AG08396 (cell line): ENCODE results near the gene MAP3K13.
"Not testable (repeated sequence)": the region's sequence is repeated elsewhere in the genome, so short reads cannot be mapped to it uniquely, and the experiment has no call there.

Experiments used
- DNase-seq: peaks from one replicate; pipeline ENCODE4 v3.0.0; 2012; ENCODE audit warnings: low spot score, mixed read lengths

MAP3K13 gene

GRCh38 chr3:185399737-185400667, 37.1 kb downstream of the MAP3K13 start:
- DNase-seq: no peak

- DNase-seq: no peak
Observed at GRCh38 chr3:185400866-185401265, 37.9 kb downstream of the MAP3K13 start.

DNA sequence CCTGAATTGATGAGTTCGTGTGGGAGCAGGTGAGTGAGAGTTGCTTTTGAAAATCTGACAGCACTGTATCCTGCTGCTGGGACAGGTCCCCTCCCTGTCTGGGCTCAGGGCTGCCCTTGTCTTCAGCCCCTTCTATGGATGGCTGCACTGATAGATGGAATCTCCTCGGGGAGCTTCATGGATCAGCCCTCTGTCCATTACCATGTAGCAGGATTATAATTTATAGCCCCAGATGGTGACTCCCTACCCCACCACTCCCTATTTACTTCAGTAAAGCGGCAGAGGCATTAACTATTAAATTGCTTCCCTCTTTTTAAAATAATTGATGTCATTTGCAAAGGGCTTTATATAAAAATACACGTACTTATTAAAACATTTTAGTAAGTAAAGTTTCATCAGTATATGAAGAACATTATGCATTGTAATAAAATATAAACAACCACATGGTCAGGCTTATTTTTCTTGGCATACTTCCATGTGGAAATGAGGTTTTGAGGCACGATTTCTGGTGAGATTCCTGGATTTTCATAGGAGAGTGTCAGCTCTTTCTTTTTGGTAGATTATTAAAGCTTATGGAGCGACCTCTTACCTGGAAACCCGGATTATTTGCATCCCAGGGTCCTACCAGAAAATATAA, 38.5 kb downstream of the MAP3K13 start:
- no peak for DNase-seq

DNA sequence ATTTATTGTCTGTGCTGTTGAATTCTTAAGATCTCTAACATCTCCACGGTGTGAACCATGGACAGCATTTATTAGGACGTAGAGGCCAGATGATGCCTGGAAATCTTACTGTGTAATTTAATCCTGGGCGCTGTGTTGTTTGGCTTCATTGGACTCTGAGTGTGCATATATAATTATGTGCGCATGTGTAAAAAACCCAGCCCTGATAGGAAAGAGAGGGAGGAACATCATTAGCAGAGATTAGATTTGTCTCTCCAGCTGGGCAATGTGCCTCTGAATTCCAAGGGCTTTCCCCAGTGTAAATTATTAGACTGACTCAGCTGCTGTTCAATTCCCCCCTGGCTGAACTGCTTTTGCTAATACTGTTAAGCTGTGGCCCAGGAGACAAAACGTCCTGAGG, 39.6 kb downstream of the MAP3K13 start:
- no peak for DNase-seq

DNA sequence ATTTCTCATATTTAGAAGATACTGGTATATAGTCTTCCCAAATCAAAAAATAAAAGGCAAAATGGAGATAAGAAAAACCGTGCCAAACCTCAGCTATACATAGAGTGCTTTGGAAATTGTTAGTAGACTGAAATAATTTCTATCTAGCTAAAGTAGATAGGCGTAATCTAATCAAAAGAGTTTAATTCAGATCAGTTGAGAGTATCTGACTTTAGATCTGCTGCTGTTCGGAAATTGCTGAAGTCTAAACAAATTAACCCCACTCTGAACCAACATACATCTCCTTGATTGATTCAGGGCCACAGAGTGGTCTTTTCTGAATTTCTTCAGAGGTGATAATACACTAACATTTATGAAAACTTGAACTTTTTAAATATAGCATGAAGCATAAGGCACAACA, 40.1 kb downstream of the MAP3K13 start:
- DNase-seq: no peak

DNA sequence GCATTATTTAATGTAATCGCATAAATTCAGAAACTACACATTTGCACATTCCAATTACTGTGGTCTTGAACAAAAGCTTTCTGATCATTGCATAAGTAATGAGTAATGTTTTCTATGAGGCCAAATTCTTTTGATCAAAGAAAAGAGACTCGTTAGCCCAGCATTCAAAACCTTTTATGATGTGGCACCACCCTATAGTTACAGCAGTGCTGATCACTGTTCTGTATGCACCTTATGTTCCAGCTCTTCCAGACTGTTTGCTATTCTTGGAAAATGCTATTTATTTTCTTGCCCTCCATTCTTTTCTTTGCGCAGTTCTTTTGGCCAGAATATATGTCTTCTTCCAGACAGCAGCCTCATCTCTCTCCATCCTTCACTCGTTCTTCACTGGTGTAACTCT, 42.3 kb downstream of the MAP3K13 start:
- DNase-seq: no peak

GRCh38 chr3:185405664-185406063, 42.7 kb downstream of the MAP3K13 start:
- no peak for DNase-seq

- no peak for DNase-seq
Observed at GRCh38 chr3:185406121-185406620, 43.2 kb downstream of the MAP3K13 start.

DNA sequence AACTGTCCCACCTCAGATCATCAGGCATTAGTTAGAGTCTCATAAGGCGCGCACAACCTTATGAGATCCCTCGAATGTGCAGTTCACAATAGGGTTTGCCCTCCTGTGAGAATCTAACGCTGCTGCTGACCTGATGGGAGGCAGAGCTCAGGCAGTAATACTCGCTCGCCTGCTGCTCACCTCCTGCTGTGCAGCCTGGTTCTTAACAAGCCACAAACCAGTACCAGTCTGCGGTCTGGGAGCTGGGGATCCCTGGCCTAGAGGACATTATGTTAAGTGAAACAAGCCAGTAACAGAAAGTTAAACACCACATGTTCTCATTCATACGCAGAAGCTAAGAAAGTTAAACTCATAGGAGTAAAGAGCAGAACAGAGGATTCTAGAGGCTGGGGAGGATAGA, 47.0 kb downstream of the MAP3K13 start:
- no peak for DNase-seq

GRCh38 chr3:185411133-185411532, 48.2 kb downstream of the MAP3K13 start:
- DNase-seq: no peak

DNA sequence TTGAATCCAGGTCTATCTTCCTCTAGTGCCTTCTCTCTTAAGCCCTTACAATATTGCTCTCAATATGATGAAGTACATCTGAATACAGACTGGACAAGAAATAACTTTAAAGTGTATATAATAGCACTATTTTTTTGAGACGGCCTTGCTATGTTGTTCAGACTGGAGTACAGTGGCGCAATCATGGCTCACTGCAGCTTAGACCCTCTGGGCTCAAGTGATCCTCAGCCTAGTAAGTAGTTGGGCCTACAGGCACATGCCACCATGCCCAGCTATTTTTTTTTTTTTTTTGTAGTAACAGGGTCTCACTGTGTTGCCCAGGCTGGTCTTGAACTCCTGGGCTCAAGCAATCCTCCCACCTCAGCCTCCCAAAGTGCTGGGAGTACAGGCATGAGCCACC, 53.6 kb downstream of the MAP3K13 start:
- no peak for DNase-seq

- DNase-seq: not testable (repeated sequence)
Observed at GRCh38 chr3:185418561-185418977, 55.6 kb downstream of the MAP3K13 start.

GRCh38 chr3:185420762-185421161, 57.8 kb downstream of the MAP3K13 start:
- no peak for DNase-seq

GRCh38 chr3:185421577-185422232, 58.8 kb downstream of the MAP3K13 start:
- DNase-seq: no peak

GRCh38 chr3:185422677-185423076, 59.7 kb downstream of the MAP3K13 start:
- DNase-seq: no peak

GRCh38 chr3:185423178-185423577, 60.2 kb downstream of the MAP3K13 start:
- no peak for DNase-seq

- DNase-seq: no peak
Observed at GRCh38 chr3:185424435-185424834, 61.5 kb downstream of the MAP3K13 start.

GRCh38 chr3:185430375-185430774, 67.4 kb downstream of the MAP3K13 start:
- DNase-seq: no peak

DNA sequence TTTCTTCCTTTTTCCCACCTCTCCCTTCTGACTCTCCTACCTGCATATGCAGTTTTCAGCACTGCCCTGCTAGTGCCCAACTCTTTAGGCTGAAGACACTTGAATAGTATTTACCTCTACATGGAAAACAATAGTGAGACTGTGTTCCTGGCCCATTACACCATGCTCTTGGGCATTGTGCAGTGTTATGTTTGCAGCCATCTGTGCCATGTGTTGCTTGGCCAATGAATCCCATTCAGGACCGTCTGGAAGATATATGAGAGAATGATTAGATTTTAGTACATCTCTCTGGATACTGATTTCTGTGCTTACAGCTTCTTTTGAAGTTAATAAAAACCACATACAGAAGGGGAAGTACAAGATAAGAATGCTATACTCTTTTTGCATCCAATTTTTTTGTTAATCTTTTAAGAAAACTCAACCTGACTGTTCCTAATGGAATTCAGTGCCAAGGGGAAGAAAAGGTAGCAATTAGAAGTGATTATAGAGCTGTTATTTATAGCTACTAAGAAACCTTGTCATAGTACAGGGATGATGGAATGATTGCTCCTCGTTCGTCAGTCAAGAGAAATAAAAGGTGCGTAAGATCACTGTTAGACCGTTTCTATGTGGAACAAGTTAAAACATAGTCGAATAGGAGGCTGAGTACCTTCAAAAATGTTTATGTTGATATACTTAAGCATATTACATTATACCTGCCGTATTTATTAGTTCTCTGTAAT, 77.0 kb downstream of the MAP3K13 start:
- DNase-seq: no peak

GRCh38 chr3:185442031-185442430, 79.1 kb downstream of the MAP3K13 start:
- DNase-seq: no peak

DNA sequence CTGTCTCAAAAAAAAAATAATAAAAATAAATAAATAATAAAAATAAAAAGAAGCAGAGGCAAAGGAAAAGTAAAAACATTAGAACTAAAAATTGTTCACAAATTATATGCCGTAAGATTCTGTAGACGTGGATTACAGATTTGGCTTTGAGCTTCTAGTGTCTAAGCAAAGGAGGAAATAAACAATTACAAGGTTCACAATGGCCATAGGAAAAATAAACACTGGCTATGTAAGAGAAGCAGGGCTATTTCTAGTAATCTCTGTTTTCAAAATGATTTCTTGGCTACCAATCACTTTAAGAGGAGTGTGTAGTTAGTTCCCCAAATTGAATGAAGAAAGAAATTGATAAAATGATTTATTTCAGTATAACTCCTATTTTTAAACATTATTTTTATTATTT, 81.4 kb downstream of the MAP3K13 start:
- no peak for DNase-seq

DNA sequence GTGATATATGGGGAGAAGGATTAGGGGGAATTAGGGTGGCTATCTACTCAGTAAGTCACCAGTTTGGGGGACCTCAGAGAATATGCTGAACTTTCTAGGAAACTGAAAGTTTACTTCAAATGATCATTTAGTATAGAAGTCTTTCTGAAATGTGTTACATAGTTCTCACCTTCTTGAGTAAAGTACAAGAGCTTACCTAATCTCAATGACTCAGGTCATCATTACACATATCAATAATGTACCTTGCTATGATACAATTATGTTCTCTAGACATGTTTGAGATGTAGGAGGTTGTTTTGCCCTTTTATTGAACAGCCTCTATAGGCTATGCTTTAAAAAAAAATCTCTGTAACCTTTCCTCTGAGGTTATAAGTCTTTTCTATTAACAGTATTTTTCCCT, 85.2 kb downstream of the MAP3K13 start:
- DNase-seq: no peak
